Bladder microvascular endothelial cell (primary cell): ENCODE results near the gene TESK2. TPM values are rescaled to one million over a fixed set of nuclear protein-coding genes. Genes with fewer than 3 reads are reported as not detected.

Experiments
- total RNA-seq: library from RNA; depleted of rRNA; stranded (reverse); fragments of >200 nt; gene quantifications from 2 replicates; pipeline ENCODE4 v1.2.3, GENCODE V29; 2014

The TESK2 gene, protein sequence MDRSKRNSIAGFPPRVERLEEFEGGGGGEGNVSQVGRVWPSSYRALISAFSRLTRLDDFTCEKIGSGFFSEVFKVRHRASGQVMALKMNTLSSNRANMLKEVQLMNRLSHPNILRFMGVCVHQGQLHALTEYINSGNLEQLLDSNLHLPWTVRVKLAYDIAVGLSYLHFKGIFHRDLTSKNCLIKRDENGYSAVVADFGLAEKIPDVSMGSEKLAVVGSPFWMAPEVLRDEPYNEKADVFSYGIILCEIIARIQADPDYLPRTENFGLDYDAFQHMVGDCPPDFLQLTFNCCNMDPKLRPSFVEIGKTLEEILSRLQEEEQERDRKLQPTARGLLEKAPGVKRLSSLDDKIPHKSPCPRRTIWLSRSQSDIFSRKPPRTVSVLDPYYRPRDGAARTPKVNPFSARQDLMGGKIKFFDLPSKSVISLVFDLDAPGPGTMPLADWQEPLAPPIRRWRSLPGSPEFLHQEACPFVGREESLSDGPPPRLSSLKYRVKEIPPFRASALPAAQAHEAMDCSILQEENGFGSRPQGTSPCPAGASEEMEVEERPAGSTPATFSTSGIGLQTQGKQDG
- total RNA-seq: 2.6 TPM in 2 replicates

DNA sequence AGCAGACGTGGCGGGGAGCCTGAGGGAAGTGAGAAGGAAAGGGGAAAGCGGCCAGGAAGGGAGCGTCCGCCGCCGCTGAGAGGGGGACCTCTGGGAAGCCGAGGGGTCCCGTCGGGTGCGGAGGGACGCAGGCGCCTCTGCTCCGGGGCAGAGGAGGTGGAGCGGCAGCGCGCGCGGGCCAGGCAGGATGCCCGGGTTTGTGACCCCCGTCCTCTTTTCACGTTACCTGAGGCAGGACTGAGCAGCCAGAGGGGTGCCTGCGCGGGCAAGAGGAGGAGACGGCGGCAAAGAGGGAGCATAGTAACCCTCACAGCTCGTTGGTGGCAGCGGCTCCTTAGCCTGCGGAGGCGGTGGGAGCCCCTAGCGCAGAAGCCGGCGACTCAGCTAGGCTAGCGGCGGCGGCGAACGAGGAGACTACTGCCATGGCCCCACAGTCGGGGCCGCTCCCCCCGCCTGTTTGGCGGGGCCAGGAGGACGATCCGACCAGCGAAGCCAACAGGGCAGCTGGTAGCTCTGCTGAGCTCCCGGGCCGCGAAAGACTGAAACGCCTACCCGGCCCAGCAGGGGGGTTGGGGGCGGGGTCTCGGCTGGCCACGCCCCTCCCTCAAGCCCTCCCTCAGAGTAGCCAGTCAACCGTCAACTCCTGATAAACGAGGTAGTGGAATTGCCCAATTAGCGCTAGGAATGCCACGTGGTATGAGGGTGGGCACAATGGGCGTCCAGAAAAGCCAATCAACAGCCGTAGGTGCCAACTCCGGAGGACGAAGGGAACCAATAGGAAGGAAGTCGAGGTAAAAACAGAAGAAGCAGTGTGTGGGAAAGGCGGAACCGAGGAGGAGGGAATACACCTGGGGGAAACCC lies at the start of gene TESK2:
Gene TESK2 (minus strand): TSS at position 538 of the 861 bp plus-strand sequence. CDS start 33,378 bp downstream, outside the sequence.

DNA sequence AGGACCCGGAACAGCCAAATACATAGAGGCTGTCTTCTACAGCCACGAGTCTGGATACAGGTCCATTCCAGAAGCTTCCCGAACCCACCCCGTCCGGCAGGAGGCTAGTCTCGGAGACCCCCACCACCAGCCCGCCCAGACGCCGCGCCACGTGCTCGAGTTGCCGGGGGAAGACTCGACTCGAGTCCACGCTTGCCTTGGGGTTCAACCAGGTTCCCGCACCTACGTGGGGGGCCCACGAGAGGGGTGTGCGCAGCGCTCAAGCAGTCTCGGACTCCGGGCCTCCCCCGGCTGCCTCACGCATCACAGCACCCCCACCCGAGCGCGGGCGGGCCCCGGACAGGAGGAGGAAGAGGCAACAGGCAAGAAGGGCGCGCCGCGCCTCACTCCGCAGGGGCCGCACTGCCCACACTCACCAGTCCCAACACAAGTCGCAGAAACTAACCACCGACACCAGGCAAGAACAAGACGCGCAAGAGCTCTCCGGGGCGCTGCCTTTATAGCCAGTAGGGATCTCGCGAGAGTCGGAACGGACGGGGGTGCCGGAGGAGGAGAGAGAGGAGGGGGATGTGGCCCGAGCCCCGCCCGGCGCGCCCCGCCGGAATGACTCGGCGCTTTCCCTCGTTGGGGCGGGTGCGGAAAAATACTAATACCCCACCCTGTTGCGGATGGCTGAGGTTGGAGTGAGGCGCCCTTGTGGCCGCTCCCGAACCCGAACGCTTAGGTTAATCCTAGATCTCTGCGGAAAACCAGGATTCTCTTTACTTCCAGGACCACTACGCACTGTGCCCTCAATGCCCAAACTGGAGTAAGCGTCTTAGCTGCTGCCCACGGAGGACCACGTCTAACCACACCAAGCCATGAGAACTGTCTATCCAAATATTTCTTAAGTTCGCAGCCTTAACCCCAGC lies 30.7 kb upstream of the TESK2 start, which contains the start of gene PRDX1:
Gene PRDX1 (minus strand): TSS at position 472 of the 911 bp plus-strand sequence. CDS start 2,841 bp downstream, outside the sequence.

DNA sequence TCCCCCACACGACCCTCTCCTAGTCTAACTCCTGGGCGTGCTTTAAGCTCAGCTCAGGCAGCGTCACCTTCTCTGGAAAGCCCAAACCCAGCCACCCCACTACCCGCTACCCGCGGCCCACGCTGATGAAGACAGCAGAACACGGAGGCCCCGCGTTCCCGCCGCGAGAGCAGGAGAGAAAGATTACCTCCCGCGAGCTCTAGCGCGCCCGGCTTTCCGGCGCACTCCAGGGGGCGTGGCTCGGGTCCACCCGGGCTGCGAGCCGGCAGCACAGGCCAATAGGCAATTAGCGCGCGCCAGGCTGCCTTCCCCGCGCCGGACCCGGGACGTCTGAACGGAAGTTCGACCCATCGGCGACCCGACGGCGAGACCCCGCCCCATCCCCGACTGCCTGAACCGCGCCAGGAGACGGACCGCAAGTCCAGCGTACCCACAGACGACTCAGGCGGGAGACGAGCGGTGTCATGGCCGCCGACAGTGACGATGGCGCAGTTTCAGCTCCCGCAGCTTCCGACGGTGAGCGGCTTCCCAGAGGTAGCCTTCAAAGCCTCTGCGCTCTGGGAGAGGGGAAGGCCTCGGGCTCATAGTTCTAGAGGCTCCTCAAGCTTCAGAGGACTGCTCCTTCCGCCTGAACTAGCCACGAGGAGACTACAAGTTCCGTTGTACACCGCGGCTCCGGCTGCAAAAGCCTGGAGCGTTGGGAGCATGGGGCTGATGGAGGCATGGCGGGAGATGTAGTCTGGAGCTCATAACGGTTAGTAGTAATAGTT lies 151.0 kb downstream of the TESK2 start, which contains the start of the genes MUTYH and TOE1:
Gene MUTYH (minus strand): TSS at position 652 of the 770 bp plus-strand sequence. CDS start 5,935 bp downstream, outside the sequence.
Gene TOE1 (plus strand): TSS at position 382 of the 770 bp plus-strand sequence. CDS start 83 bp downstream, at position 465.

DNA sequence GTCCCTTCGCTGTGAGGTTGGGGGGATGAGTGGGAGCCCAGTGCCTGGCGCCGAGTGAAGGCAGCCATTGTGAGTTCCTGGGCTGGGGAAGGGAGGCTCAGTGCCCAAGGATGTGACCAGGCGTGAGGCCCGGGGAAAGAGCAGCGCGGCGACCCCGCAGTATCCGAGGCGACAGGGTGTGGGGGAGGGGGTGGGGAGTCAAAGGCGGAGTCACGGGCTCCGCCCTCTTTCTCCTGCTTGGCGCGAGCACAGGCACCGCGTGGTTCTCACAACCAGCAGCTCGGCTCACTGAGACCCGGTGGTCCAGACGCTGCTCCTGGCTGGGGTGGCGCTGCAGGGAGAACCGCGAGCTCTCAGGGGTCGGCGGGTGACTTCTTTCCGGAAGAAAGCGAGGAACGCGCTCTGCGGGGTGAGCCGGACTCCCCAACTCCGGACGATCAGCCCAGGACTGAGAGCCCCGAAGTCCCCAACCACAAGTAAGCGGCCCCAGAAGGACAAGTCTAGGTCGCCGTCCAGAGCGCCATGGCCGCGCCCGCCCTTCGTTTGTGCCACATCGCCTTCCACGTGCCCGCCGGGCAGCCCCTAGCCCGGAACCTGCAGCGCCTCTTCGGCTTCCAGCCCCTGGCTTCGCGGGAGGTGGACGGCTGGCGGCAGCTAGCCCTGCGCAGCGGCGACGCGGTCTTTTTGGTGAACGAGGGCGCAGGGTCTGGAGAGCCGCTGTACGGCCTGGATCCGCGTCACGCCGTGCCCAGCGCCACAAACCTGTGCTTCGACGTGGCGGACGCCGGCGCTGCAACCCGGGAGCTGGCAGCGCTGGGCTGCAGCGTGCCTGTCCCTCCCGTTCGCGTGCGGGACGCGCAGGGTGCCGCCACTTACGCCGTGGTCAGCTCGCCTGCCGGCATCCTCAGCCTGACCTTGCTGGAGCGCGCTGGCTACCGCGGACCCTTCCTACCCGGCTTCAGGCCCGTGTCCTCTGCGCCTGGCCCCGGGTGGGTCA lies 164.0 kb downstream of the TESK2 start, which contains the start of gene HPDL:
Gene HPDL (plus strand): TSS at position 269 of the 997 bp plus-strand sequence. CDS start 254 bp downstream, at position 523.

Other genes starting within 250 kb of the TESK2 start
- 1.4 and 1.5 TPM in 2 replicates for gene HPDL, start 164.3 kb downstream of the TESK2 start, total RNA-seq
- gene TOE1, start 151.0 kb downstream of the TESK2 start, total RNA-seq: 13.4 and 23.4 TPM in 2 replicates
- 10.7 and 16.8 TPM in 2 replicates for gene MUTYH, start 150.7 kb downstream of the TESK2 start, total RNA-seq
- gene CCDC163, start 8.9 kb upstream of the TESK2 start, total RNA-seq: 0.32 and 0.44 TPM in 2 replicates
- gene MMACHC, start 9.1 kb upstream of the TESK2 start, total RNA-seq: 0.81 and 0.88 TPM in 2 replicates
- 675 and 720 TPM in 2 replicates for gene PRDX1, start 30.7 kb upstream of the TESK2 start, total RNA-seq
- 153 and 224 TPM in 2 replicates for gene AKR1A1, start 59.7 kb upstream of the TESK2 start, total RNA-seq
- gene NASP, start 92.9 kb upstream of the TESK2 start, total RNA-seq: 73.9 and 83.4 TPM in 2 replicates
- gene CCDC17, start 132.9 kb upstream of the TESK2 start, total RNA-seq: 0.97 and 1.4 TPM in 2 replicates
- 71.1 and 105 TPM in 2 replicates for gene GPBP1L1, start 195.4 kb upstream of the TESK2 start, total RNA-seq
- gene TMEM69, start 197.0 kb upstream of the TESK2 start, total RNA-seq: 7.0 and 12.3 TPM in 2 replicates